Measurements from ENCODE around the gene PPIL6. TPM values are rescaled to one million over a fixed set of nuclear protein-coding genes. Genes with fewer than 3 reads are reported as not detected.

PPIL6 gene
- total RNA-seq, 2 experiments from 2014 or later: not detected

- DNase-seq: no peak
- ChIA-PET CTCF (no interaction called here), POLR2A (no interaction called here)
- Mint-ChIP-seq H3K27ac (no peak overlapping the region), H3K4me3 (no peak overlapping the region), H3K4me1 (peaks cover 11% of the 10 kb centered on the region), H3K27me3 (no peaks in the 10 kb centered on the region), H3K9me3 (no peaks in the 10 kb centered on the region), H3K36me3 (ENCODE audit: low read depth) (peaks cover 14% of the 10 kb centered on the region)
These were observed 92.6 kb downstream of the PPIL6 start for GRCh38 chr6:109347779-109348178.

GRCh38 chr6:109345986-109346385 is 94.4 kb downstream of the PPIL6 start:
- Mint-ChIP-seq H3K27me3 (no peaks in the 10 kb centered on the region), H3K9me3 (no peaks in the 10 kb centered on the region), H3K4me3 (no peak overlapping the region), H3K27ac (no peak overlapping the region), H3K4me1 (no peaks in the 10 kb centered on the region), H3K36me3 (ENCODE audit: low read depth) (peaks cover 2% of the 10 kb centered on the region)
- CTCF ChIA-PET: interaction anchor here (0.9 kb wide), 1 partner anchor 158 kb away, joined by 3 read pairs; no protein-coding TSS in a partner anchor
- POLR2A ChIA-PET: interaction anchor here (0.8 kb wide), 1 partner anchor 130 kb away, joined by 3 read pairs; no protein-coding TSS in a partner anchor
- no peak for DNase-seq

- no peak for DNase-seq
- H3K9me3 Mint-ChIP-seq: no peaks in the 10 kb centered on the region
- no peak overlapping the region for H3K27ac Mint-ChIP-seq
- no peak overlapping the region for H3K4me3 Mint-ChIP-seq
- H3K27me3 Mint-ChIP-seq: no peaks in the 10 kb centered on the region
- H3K36me3 Mint-ChIP-seq (ENCODE audit: low read depth): no peaks in the 10 kb centered on the region
- CTCF ChIA-PET: no interaction called here
- POLR2A ChIA-PET: no interaction called here
- no peaks in the 10 kb centered on the region for H3K4me1 Mint-ChIP-seq
These were observed 96.2 kb downstream of the PPIL6 start for GRCh38 chr6:109344226-109344625.

DNA sequence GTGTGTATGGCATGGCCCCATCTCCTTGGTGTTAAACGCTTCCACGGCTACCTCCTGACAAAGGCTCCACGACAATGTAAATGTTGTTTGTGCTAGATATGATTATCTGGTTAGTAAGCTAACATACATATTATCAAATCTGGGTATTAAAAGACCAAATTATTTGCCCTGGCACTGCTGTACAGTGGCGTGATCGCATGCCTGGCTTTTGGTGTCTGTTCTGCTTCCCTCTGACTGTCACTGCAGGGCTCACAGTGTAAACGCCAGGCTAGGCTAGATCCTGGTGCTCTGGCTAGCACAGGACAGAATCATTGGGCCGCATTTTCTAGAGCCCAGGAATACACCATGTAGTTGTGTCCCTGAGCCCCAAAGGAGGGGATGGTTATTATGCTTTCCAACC is 96.9 kb downstream of the PPIL6 start:
- H3K4me1 Mint-ChIP-seq: no peaks in the 10 kb centered on the region
- H3K27ac Mint-ChIP-seq: no peak overlapping the region
- no peak for DNase-seq
- H3K9me3 Mint-ChIP-seq: no peaks in the 10 kb centered on the region
- CTCF ChIA-PET: no interaction called here
- no peak overlapping the region for H3K4me3 Mint-ChIP-seq
- H3K36me3 Mint-ChIP-seq (ENCODE audit: low read depth): no peaks in the 10 kb centered on the region
- H3K27me3 Mint-ChIP-seq: no peaks in the 10 kb centered on the region
- POLR2A ChIA-PET: no interaction called here

DNA sequence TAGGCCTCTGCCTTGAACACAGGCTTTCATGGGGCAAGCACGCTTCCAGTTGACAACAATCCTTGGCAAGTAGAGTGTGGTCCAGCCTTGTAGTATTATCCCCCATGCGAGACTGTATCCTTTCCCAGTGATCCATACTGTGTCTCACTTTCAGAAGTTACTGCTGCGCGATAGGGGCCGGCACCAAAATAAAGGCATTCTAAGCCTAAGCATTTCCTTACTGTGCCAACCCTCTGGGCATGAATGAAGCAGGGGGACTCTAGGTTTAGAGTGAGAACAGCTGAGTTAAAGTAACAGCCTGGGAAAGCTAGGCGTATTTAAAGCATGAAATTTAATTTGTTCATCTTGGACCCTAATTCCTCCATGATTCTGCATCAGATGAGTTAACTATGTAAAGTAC is 97.5 kb downstream of the PPIL6 start:
- Mint-ChIP-seq H3K9me3 (no peaks in the 10 kb centered on the region), H3K36me3 (ENCODE audit: low read depth) (no peaks in the 10 kb centered on the region), H3K27me3 (no peaks in the 10 kb centered on the region), H3K4me3 (no peak overlapping the region), H3K4me1 (no peaks in the 10 kb centered on the region), H3K27ac (no peak overlapping the region)
- ChIA-PET POLR2A (no interaction called here), CTCF (no interaction called here)
- no peak for DNase-seq

DNA sequence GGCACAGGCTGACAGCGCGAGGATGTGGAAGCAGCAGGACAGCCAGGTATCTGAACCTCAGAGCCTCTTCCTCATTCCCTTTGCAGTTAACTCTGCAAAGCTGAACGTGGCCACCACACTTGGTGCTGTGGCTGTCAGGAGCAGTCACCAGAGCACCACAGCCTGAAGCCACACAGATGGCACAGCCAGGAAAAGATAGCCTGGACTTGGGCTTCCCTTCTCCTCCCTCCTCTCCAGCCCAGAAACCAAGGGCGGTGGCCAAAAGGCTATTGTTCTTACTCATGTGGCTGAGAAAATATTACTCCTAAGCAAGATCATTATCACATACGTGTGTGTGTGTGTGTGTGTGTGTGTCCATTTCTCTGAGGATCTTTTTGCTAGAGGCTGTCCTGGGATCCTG is 97.9 kb downstream of the PPIL6 start:
- Mint-ChIP-seq H3K4me1 (no peaks in the 10 kb centered on the region), H3K27ac (no peak overlapping the region), H3K9me3 (no peaks in the 10 kb centered on the region), H3K36me3 (ENCODE audit: low read depth) (no peaks in the 10 kb centered on the region), H3K27me3 (no peaks in the 10 kb centered on the region), H3K4me3 (no peak overlapping the region)
- no peak for DNase-seq
- ChIA-PET CTCF (no interaction called here), POLR2A (no interaction called here)

- DNase-seq: no peak
- no peaks in the 10 kb centered on the region for H3K4me1 Mint-ChIP-seq
- CTCF ChIA-PET: interaction anchor here (0.9 kb wide), 1 partner anchor 104 kb away, joined by 3 read pairs; no protein-coding TSS in a partner anchor
- H3K9me3 Mint-ChIP-seq: no peaks in the 10 kb centered on the region
- H3K27me3 Mint-ChIP-seq: no peaks in the 10 kb centered on the region
- no peaks in the 10 kb centered on the region for H3K36me3 Mint-ChIP-seq (ENCODE audit: low read depth)
- no peak overlapping the region for H3K27ac Mint-ChIP-seq
- POLR2A ChIA-PET: interaction anchor here (0.7 kb wide), 1 partner anchor 42 kb away, joined by 3 read pairs; the partner anchor contains the start of gene CD164
- no peak overlapping the region for H3K4me3 Mint-ChIP-seq
These were observed 99.6 kb downstream of the PPIL6 start for GRCh38 chr6:109340811-109341210.

Other genes starting within 250 kb of the PPIL6 start
- 100 to 1,000 TPM; 354 to 370 TPM for gene CD164, start 58.2 kb downstream of the PPIL6 start, total RNA-seq
- gene SMPD2, start 96 bp upstream of the PPIL6 start, total RNA-seq: 10 to 100 TPM; 15.9 to 16.9 TPM
- gene MICAL1, start 15.1 kb upstream of the PPIL6 start, total RNA-seq: 100 to 1,000 TPM; 125 to 128 TPM
- 10 to 100 TPM; 16.5 to 17.5 TPM for gene ZBTB24, start 42.6 kb upstream of the PPIL6 start, total RNA-seq